Measurements from ENCODE around the gene LIPK. TPM values are rescaled to one million over a fixed set of nuclear protein-coding genes. Genes with fewer than 3 reads are reported as not detected.

LIPK gene
- total and polyA plus RNA-seq, 2 experiments from 2014 or later: not detected

DNA sequence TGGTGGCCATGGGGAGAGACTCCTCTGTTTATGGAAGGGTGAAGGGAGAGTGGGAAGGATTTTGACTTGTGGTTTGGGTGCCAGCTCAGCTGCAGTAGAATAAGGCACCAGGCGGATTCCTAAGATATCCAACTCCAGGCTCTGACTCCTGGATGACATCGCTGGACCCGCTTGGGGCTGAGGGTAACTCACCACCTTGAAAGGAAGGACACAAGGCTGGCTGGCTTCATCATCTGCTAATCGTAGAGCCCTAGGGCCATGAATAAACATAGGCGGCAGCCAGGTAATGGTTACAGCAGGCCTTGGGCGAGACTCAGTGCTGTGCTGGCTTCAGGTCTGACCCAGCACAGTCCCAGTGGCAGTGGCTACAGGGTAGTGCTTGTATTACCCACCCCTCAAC is 16.7 kb upstream of the LIPK start:
- no peaks in the 10 kb centered on the region for H3K36me3 ChIP-seq (ENCODE audit: insufficient read depth)

More for the DNA sequence above, 16.7 kb upstream of the LIPK start:
- peaks cover 4% of the 10 kb centered on the region for H3K27me3 Mint-ChIP-seq (ENCODE audit: insufficient read depth, low read depth, poor library complexity)
- Histone ChIP-seq H4K20me1 (replicated peaks; ENCODE audit: insufficient read depth) (no peaks in the 10 kb centered on the region), H3F3A (replicated peaks; ENCODE audit: low read depth) (no peaks in the 10 kb centered on the region), H3K27ac (ENCODE audit: low read depth) (no peak overlapping the region), H3K4me2 (no peak overlapping the region), H2AFZ (no peak overlapping the region), H3K9me2 (ENCODE audit: insufficient read depth) (no peaks in the 10 kb centered on the region), H3K27me3 (ENCODE audit: insufficient read depth) (peaks cover 42% of the 10 kb centered on the region), H3K4me1 (ENCODE audit: insufficient read depth) (no peaks in the 10 kb centered on the region), H3K4me3 (no peak overlapping the region), H3K79me2 (replicated peaks; ENCODE audit: insufficient read depth) (no peaks in the 10 kb centered on the region)
- H3K36me3 Mint-ChIP-seq (ENCODE audit: low read depth): no peaks in the 10 kb centered on the region
- no peak for DNase-seq (ENCODE audit: low spot score)
- H3K9me3 Mint-ChIP-seq: no peaks in the 10 kb centered on the region
- no peaks in the 10 kb centered on the region; the same call in 2 of the 3 replicates for H3K4me1 Mint-ChIP-seq
- no peak overlapping the region for H3K27ac Mint-ChIP-seq
- H3K4me3 Mint-ChIP-seq: no peak overlapping the region
- TF ChIP-seq JUNB (IDR thresholded peaks at IDR 0.05; ENCODE audit: unreplicated experiment) (no peak), EZH2 (IDR thresholded peaks at IDR 0.05; ENCODE audit: low read depth, unreplicated experiment) (no peak), CREB1 (CRISPR knock-in tag; IDR thresholded peaks at IDR 0.05; ENCODE audit: low read depth) (no peak), POLR2AphosphoS5 (IDR thresholded peaks at IDR 0.05; ENCODE audit: low read depth) (no peak), ZNF462 (CRISPR knock-in tag; IDR thresholded peaks at IDR 0.05) (no peak), STAT1 (IDR thresholded peaks at IDR 0.05; ENCODE audit: unreplicated experiment) (no peak), REST (IDR thresholded peaks at IDR 0.05; ENCODE audit: unreplicated experiment) (no peak), EZH2phosphoT487 (IDR thresholded peaks at IDR 0.05; ENCODE audit: unreplicated experiment) (no peak), NANOG (IDR thresholded peaks at IDR 0.05; ENCODE audit: borderline replicate concordance) (no peak), ZNF114 (CRISPR knock-in tag; IDR thresholded peaks at IDR 0.05) (no peak), ZNF331 (CRISPR knock-in tag; IDR thresholded peaks at IDR 0.05; ENCODE audit: low read depth) (no peak), ETS1 (IDR thresholded peaks at IDR 0.05) (no peak)
- TF ChIP-seq, protein P1, sequence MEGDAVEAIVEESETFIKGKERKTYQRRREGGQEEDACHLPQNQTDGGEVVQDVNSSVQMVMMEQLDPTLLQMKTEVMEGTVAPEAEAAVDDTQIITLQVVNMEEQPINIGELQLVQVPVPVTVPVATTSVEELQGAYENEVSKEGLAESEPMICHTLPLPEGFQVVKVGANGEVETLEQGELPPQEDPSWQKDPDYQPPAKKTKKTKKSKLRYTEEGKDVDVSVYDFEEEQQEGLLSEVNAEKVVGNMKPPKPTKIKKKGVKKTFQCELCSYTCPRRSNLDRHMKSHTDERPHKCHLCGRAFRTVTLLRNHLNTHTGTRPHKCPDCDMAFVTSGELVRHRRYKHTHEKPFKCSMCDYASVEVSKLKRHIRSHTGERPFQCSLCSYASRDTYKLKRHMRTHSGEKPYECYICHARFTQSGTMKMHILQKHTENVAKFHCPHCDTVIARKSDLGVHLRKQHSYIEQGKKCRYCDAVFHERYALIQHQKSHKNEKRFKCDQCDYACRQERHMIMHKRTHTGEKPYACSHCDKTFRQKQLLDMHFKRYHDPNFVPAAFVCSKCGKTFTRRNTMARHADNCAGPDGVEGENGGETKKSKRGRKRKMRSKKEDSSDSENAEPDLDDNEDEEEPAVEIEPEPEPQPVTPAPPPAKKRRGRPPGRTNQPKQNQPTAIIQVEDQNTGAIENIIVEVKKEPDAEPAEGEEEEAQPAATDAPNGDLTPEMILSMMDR (conservative IDR thresholded peaks at IDR 0.05; ENCODE audit: low read depth in 2 of 2): no peak
- no peak for ATAC-seq
